Neuron (in vitro differentiated cells): ENCODE measurements around the gene PSMD13.
"Not testable (repeated sequence)": the region's sequence is repeated elsewhere in the genome, so short reads cannot be mapped to it uniquely, and the experiment has no call there.

ENCODE experiments used
- H2AFZ ChIP-seq: one replicate; pipeline ENCODE4 v1.6.1; 2013; ENCODE audit warnings: low read depth, mild to moderate bottlenecking, inconsistent platforms, low read length, moderate library complexity
- H3K27me3 ChIP-seq: one replicate; pipeline ENCODE4 v1.6.1; 2013; ENCODE audit warnings: low read length; ENCODE audit not compliant: insufficient read depth
- H3K36me3 ChIP-seq: one replicate; pipeline ENCODE4 v1.6.1; 2013; ENCODE audit warnings: low read length; ENCODE audit not compliant: insufficient read depth
- H3K4me1 ChIP-seq: one replicate; pipeline ENCODE4 v1.6.1; 2013; ENCODE audit warnings: low read length; ENCODE audit not compliant: insufficient read depth
- H3K4me3 ChIP-seq: 2 replicates; pipeline ENCODE4 v1.5.1; 2013; ENCODE audit warnings: mild to moderate bottlenecking, low read length, moderate library complexity
- H3K9me3 ChIP-seq: one replicate; pipeline ENCODE4 v1.6.1; 2013; ENCODE audit warnings: low read length

Gene PSMD13

GRCh38 chr11:281486-282161 lies 44.8 kb downstream of the PSMD13 start:
- Histone ChIP-seq H3K4me3 (no peak overlapping the region), H3K4me1 (peaks cover 10% of the 10 kb centered on the region), H3K9me3 (peaks cover 2% of the 10 kb centered on the region), H3K27me3 (no peaks in the 10 kb centered on the region), H3K36me3 (no peaks in the 10 kb centered on the region), H2AFZ (no peak overlapping the region)

- Histone ChIP-seq H3K9me3 (no peaks in the 10 kb centered on the region), H3K4me1 (peaks cover 10% of the 10 kb centered on the region), H2AFZ (no peak overlapping the region), H3K36me3 (no peaks in the 10 kb centered on the region), H3K27me3 (no peaks in the 10 kb centered on the region), H3K4me3 (no peak overlapping the region)
These were observed 45.4 kb downstream of the PSMD13 start for GRCh38 chr11:282171-282570.

- no peaks in the 10 kb centered on the region for H3K27me3 ChIP-seq
- H3K4me3 ChIP-seq = no peak overlapping the region
- H3K36me3 ChIP-seq = no peaks in the 10 kb centered on the region
- peaks cover 5% of the 10 kb centered on the region for H3K4me1 ChIP-seq
- no peaks in the 10 kb centered on the region for H3K9me3 ChIP-seq
- H2AFZ ChIP-seq = no peak overlapping the region
These were observed 46.0 kb downstream of the PSMD13 start for GRCh38 chr11:282630-283360.

GRCh38 chr11:283405-284104 lies 46.8 kb downstream of the PSMD13 start:
- Histone ChIP-seq H3K36me3 (no peaks in the 10 kb centered on the region), H3K4me3 (no peak overlapping the region), H3K27me3 (no peaks in the 10 kb centered on the region)

GRCh38 chr11:284105-285020 lies 47.6 kb downstream of the PSMD13 start:
- Histone ChIP-seq H3K36me3 (no peaks in the 10 kb centered on the region), H3K4me3 (no peak overlapping the region), H3K9me3 (no peaks in the 10 kb centered on the region), H2AFZ (no peak overlapping the region), H3K4me1 (peaks cover 8% of the 10 kb centered on the region), H3K27me3 (no peaks in the 10 kb centered on the region)

More at GRCh38 chr11:283405-284104, 46.8 kb downstream of the PSMD13 start:
- Histone ChIP-seq H3K4me1 (peaks cover 7% of the 10 kb centered on the region), H2AFZ (no peak overlapping the region), H3K9me3 (no peaks in the 10 kb centered on the region)

GRCh38 chr11:285021-285893 lies 48.5 kb downstream of the PSMD13 start:
- Histone ChIP-seq H3K27me3 (no peaks in the 10 kb centered on the region), H3K4me3 (no peak overlapping the region), H3K4me1 (peaks cover 10% of the 10 kb centered on the region), H2AFZ (no peak overlapping the region), H3K9me3 (no peaks in the 10 kb centered on the region), H3K36me3 (no peaks in the 10 kb centered on the region)

- Histone ChIP-seq H3K4me1 (peaks cover 10% of the 10 kb centered on the region), H2AFZ (no peak overlapping the region), H3K27me3 (no peaks in the 10 kb centered on the region), H3K36me3 (no peaks in the 10 kb centered on the region), H3K9me3 (no peaks in the 10 kb centered on the region), H3K4me3 (no peak overlapping the region)
These were observed 49.1 kb downstream of the PSMD13 start for GRCh38 chr11:285894-286220.

- not testable (repeated sequence) for H3K27me3 ChIP-seq, H3K36me3 ChIP-seq, H3K4me1 ChIP-seq, H3K4me3 ChIP-seq, H3K9me3 ChIP-seq, H2AFZ ChIP-seq
These were observed 50.4 kb downstream of the PSMD13 start for GRCh38 chr11:286977-287820.

- H3K9me3 ChIP-seq = no peaks in the 10 kb centered on the region
- peaks cover 10% of the 10 kb centered on the region for H3K4me1 ChIP-seq
- H3K36me3 ChIP-seq = no peaks in the 10 kb centered on the region
- H3K27me3 ChIP-seq = no peaks in the 10 kb centered on the region
- peak overlapping the region; percentile 51 for H3K4me3 ChIP-seq
- peak overlapping the region; percentile 84 for H2AFZ ChIP-seq
These were observed 51.2 kb downstream of the PSMD13 start for GRCh38 chr11:287821-288477.

GRCh38 chr11:288478-289397 lies 52.0 kb downstream of the PSMD13 start, which contains the start of gene PGGHG:
Gene PGGHG (plus strand): TSS chr11:289126. CDS start chr11:289817, 691 bp downstream.
- H3K4me1 ChIP-seq = peaks cover 10% of the 10 kb centered on the region
- H3K36me3 ChIP-seq = no peaks in the 10 kb centered on the region
- H2AFZ ChIP-seq = peak within 1 kb of the TSS; percentile 84
- no peaks in the 10 kb centered on the region for H3K9me3 ChIP-seq
- H3K27me3 ChIP-seq = no peaks in the 10 kb centered on the region
- peak within 1 kb of the TSS; percentile 51 for H3K4me3 ChIP-seq
